GM12892 (cell line): ENCODE results near the gene COX7A1.

ENCODE experiments used
- DNase-seq: peaks from one replicate; pipeline ENCODE4 v3.0.0; 2011; ENCODE audit not compliant: insufficient read length
- FAIRE-seq: peaks from 2 replicates; lab custom pipeline; 2011; peaks lifted over from hg19 to GRCh38; lab: Jason Lieb, UNC
- POLR2A ChIP-seq: IDR thresholded peaks from 2 replicates; pipeline ENCODE4 v1.6.1; 2011; ENCODE audit warnings: low read depth, low read length, control low read depth
- POLR2AphosphoS5 ChIP-seq: IDR thresholded peaks from 2 replicates; pipeline ENCODE4 v1.6.1; 2011; ENCODE audit warnings: low read depth, low read length, control low read depth
- TAF1 ChIP-seq: IDR thresholded peaks from 2 replicates; pipeline ENCODE4 v1.6.1; 2011; ENCODE audit warnings: low read depth, mild to moderate bottlenecking, control low read depth, low read length, borderline replicate concordance

COX7A1 gene

GRCh38 chr19:36120092-36120983 lies 31.9 kb downstream of the COX7A1 start:
- FAIRE-seq, result no peak
- TF ChIP-seq POLR2AphosphoS5, result no peak
- TF ChIP-seq TAF1, result no peak
- peak; percentile 22; the same call in 1 of the 2 replicates for TF ChIP-seq POLR2A
- no peak for DNase-seq

GRCh38 chr19:36116344-36116637 lies 36.0 kb downstream of the COX7A1 start:
- peak; percentile 44 for FAIRE-seq
- TF ChIP-seq POLR2AphosphoS5, result no peak
- no peak for TF ChIP-seq POLR2A
- TF ChIP-seq TAF1, result no peak
- no peak for DNase-seq

- no peak for FAIRE-seq
- TF ChIP-seq POLR2AphosphoS5, result peak; percentile 82
- peak; percentile 82 for TF ChIP-seq POLR2A
- peak; percentile 82; the same call in 1 of the 2 replicates for TF ChIP-seq TAF1
- peak; percentile 84 for DNase-seq
Measured at GRCh38 chr19:36115453-36116343, 36.5 kb downstream of the COX7A1 start, which contains the start of gene TBCB. TBCB (plus strand) TSS chr19:36115468; CDS start chr19:36115561, 93 bp downstream.

- FAIRE-seq (peak; percentile 99), DNase-seq (peak; percentile 97)
- TF ChIP-seq TAF1 (no peak; the same call in none of the 2 replicates), POLR2A (peak; percentile 76; the same call in 1 of the 2 replicates), POLR2AphosphoS5 (peak; percentile 42)
Measured at GRCh38 chr19:36114721-36115452, 37.4 kb downstream of the COX7A1 start, which contains the start of gene POLR2I. POLR2I (minus strand) TSS chr19:36114875; CDS start chr19:36114856, 19 bp downstream.

- TF ChIP-seq POLR2A (no peak), TAF1 (no peak), POLR2AphosphoS5 (no peak)
Measured at GRCh38 chr19:36113894-36114720, 38.1 kb downstream of the COX7A1 start.

GRCh38 chr19:36113425-36113824 lies 38.8 kb downstream of the COX7A1 start:
- FAIRE-seq (no peak), DNase-seq (no peak)
- TF ChIP-seq TAF1 (no peak), POLR2A (no peak), POLR2AphosphoS5 (no peak)

More at GRCh38 chr19:36113894-36114720, 38.1 kb downstream of the COX7A1 start:
- FAIRE-seq (no peak), DNase-seq (no peak)

- DNase-seq, result no peak
- no peak for TF ChIP-seq POLR2AphosphoS5
- TF ChIP-seq POLR2A, result no peak
- no peak for TF ChIP-seq TAF1
- FAIRE-seq, result no peak
Measured at GRCh38 chr19:36112678-36113077, 39.6 kb downstream of the COX7A1 start.

GRCh38 chr19:36111200-36111539 lies 41.1 kb downstream of the COX7A1 start:
- no peak for TF ChIP-seq POLR2AphosphoS5
- no peak for TF ChIP-seq POLR2A
- TF ChIP-seq TAF1, result no peak
- FAIRE-seq, result no peak
- no peak for DNase-seq

- DNase-seq (no peak), FAIRE-seq (no peak)
- TF ChIP-seq POLR2A, result no peak
- TF ChIP-seq TAF1, result no peak
- TF ChIP-seq POLR2AphosphoS5, result no peak
Measured at GRCh38 chr19:36110487-36111199, 41.6 kb downstream of the COX7A1 start, which contains the start of gene OVOL3. OVOL3 (plus strand) TSS chr19:36111143; CDS start chr19:36111203, 60 bp downstream.
